GM19438 (cell line): ENCODE results near the gene KCNIP1.

ENCODE experiments used
- ATAC-seq: cut with Tn5 transposase; IDR thresholded peaks from one replicate; pipeline ENCODE4 v1.9.1; 2021; ENCODE audit warnings: low read depth; ENCODE audit not compliant: unreplicated experiment

Gene KCNIP1

GRCh38 chr5:170693701-170694100 is 189.9 kb downstream of the KCNIP1 start:
- no peak for ATAC-seq

DNA sequence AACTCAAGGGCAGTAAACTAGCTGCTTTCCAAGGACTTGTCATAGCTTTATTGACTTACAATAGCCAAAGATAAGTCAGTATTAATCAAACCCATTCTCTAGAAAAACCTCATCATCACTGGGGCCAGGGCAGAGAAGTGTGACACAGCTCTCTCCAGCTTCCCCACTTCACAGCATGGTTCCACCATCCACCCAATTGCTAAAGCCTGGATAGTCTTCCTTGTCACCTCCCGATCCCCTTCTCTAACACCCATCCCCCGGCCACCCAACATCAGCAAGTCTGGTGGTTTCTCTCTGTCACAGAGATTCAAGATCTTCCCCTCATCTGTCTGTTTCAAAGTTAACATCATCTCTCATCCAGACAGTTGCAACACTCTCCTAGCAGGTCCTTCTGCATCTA is 191.1 kb downstream of the KCNIP1 start:
- no peak for ATAC-seq

- no peak for ATAC-seq
These were observed 193.2 kb downstream of the KCNIP1 start for GRCh38 chr5:170697031-170697430.

- no peak for ATAC-seq
These were observed 196.7 kb downstream of the KCNIP1 start for GRCh38 chr5:170700503-170700902.

DNA sequence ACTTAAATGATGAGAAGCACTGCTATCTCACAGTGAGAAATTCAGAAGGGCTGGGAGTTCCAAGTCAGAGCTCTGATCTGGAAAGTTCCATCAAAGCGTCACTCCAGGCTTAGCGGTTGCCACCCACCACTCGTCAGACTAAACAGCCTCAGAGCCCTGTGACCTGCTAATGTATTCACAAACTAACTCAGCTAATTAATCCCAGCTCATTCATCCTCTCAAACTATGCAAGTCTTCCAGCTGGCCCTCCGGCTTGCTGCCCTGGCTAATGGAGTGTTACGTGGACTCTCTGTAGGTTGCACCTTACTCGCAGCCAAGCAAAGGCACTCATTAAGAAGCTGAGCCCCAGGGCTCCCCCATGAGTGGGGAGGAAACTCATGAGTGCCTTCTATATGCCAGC is 197.5 kb downstream of the KCNIP1 start:
- ATAC-seq = no peak

DNA sequence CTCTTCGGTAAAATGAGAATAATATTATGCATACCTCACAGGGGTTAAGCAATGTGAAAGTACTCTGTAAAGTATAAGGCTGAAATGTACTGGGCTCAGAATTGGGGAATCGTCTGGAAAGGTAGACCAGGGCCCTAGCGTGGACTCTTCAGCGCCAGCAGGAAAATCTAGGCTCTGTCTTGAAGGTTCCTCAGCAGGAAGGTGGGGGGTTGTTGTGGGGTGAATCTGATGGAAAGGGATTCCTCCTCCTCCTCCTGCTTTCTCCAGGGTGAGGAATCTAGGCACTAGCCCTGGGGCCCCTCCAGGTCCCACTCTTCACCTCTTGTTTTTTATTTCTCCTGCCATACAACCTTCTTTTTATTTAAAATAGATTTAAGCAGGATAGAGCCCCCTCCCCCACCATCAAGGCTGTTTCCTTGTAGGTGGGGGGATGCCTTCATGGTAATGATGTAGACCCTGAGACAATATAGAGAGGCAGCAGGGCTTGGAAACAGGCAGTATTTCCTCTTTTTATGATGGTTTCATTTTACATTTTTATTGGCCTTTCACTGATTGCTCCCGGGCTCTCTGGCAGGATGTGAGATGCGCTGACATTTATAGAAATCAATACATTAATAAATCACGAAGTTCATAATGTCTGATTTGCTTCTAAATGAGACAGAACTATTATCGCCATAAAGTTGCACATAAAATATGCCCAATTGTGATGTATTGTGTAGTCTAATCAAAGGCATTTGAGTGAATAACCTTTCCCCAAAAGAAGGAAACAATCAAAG is 200.8 kb downstream of the KCNIP1 start:
- ATAC-seq = no peak

DNA sequence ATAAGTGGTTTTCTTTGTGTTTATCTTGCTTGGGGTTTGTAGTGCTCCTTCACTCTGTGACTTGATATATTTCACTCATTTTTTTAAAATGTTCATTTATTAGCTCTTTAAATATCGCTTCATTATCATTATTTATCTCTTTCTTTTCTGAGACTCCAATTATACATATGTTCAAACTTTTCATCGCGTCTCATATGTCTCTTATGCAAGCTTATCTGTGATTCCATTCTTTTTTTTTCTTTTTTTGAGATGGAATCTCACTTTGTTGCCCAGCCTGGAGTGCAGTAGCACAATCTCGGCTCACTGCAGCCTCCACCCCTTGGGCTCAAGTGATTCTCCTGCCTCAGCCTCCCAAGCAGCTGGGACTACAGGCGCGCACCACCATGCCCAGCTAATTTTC is 205.8 kb downstream of the KCNIP1 start:
- ATAC-seq = no peak

GRCh38 chr5:170711300-170711699 is 207.5 kb downstream of the KCNIP1 start:
- ATAC-seq = no peak

- ATAC-seq = no peak
These were observed 211.3 kb downstream of the KCNIP1 start for GRCh38 chr5:170715141-170715540.

GRCh38 chr5:170716396-170716795 is 212.6 kb downstream of the KCNIP1 start:
- ATAC-seq = no peak

DNA sequence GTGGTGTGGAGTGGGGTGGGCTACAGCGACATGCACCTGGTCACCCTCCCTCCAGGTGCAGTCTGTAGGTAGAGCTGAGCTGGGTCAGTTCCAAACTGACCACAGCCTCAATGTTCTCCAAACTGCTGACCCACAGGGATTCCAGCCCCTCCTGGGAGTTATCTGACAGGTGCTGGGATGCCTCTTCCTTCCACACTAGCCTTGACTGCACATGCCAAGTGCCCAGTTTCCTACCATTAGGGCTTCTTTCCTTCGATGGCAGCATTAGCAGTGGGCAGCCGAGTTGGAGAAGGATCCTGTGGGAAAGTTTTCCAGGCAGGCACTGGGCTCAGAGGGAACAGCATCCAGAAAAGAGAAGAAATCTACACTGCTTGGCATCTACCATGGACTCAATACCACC is 215.7 kb downstream of the KCNIP1 start:
- no peak for ATAC-seq

DNA sequence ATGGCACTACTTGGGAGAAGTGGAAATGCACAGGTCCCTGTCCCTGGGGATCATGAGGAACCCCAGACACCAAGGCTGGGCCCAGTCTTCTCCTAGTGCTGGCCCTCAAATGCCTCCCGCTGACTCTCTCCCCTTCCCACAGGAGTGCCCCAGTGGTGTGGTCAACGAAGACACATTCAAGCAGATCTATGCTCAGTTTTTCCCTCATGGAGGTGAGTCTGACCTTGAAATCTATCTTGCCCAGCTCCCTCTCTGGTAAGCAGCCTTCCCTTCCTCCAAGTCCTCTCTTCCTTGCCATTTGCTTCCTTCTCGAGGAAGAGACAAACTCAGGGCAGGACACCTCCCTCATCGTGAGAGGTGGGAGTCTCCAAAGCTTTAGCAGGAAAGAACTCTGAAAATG is 216.4 kb downstream of the KCNIP1 start:
- no peak for ATAC-seq

DNA sequence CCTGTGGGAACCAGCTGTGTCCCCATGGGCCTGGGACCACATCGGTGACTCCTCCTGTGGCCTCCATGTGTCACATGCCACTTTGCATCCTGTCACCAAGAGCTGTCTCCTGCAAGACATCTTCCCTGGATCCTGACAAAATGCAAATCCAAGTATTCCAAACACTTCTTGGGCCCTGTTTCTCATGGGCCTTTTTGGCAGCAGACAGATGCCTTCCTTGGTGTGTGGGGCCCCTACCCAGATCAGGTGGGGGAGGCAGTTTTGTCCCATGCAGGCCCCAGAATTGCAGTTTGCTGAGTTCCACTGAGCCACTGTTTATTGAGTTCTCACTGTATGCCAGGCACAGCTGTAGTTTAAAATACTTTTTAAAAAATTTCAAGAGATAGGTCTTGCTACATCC is 217.2 kb downstream of the KCNIP1 start:
- no peak for ATAC-seq

DNA sequence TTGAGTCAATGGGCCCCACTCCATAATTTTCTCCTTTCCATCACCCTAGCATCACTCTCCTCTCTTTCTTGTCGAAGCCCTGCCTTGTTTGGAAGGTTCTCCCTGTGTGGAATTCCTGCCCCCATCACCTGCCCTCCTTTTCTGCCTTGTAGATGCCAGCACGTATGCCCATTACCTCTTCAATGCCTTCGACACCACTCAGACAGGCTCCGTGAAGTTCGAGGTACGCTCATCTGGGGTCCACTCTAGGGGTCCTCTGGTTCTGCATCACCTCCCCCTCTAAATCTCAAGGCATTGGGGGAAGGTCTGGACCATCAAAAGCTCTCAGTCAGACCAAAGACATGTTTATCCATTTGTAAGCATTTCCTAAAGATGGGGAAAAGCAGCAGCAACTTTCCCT is 217.9 kb downstream of the KCNIP1 start:
- no peak for ATAC-seq

DNA sequence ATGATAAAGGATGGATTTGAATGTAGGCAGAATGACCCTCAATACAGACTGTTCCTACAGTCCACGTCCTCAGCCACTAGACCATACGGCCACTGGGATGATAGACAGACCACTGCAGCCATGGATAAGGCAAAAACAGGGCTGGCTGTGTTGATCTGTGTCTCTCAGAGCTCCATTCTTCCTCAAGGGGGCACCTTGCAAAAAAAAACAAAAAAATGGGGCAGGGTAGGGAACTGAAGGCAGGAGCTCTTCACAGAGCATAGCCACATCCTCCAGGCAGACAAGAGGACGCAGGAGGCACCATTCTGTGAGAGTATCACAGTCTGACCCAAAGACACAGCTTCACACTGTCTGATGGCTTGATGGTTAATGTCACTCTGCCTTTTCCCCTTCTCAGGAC is 218.5 kb downstream of the KCNIP1 start:
- no peak for ATAC-seq

DNA sequence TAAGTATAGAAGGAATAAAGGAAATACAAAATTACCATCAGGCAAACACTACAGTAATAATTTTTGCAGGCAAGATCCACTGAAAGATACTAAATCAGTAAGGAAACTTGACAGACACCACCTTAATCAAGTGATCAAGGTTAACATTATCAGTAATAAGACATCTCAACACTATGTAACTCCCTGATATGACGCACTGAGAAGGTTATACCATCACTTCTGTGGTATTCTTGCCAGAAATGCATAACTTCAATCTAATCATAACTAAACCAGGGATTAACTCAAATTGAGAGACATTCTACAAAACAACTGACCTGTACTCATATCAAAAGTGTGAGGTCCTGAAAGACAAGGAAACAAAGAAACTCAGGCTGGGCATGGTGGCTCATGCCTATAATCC is 227.2 kb downstream of the KCNIP1 start:
- ATAC-seq = no peak

- ATAC-seq = no peak
These were observed 228.9 kb downstream of the KCNIP1 start for GRCh38 chr5:170732685-170733084.

DNA sequence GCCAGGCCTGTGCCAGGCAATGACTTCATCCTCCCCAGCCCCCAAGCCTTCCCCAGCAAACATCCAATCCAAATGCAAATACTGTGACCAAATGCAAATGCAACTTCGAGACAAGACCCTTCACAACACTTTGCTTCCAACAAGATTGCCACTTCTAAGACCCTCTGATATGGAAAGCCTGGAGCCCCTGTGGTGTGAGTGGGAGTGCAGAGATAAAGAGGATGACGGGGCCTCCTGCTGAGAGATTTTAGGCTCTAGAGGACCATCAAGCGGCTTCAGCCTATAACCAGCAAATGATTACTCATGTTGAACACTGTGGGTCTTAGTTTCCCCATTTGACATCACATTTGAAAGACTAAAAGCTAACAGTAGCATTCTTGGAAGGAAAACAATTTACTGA is 233.1 kb downstream of the KCNIP1 start:
- no peak for ATAC-seq

GRCh38 chr5:170737591-170737990 is 233.8 kb downstream of the KCNIP1 start:
- no peak for ATAC-seq

DNA sequence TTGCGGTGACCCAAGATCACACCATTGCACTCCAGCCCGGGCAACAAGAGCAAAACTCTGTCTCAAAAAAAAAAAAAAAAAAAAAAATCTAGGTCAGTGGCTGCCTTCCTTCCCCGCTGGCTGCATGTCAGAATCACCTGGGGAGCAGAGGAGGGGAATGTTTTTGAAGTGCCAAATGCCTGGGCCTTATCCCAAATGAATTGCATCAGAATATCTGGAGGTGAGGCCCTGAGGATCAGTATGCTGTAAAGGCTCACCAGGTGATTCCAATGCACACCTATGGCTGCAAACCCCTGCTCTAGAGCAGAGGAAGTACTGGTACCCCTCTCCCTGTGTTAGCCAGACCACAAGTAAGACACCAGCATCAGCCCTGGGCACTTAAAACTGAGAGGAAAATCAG is 235.0 kb downstream of the KCNIP1 start:
- ATAC-seq = no peak

DNA sequence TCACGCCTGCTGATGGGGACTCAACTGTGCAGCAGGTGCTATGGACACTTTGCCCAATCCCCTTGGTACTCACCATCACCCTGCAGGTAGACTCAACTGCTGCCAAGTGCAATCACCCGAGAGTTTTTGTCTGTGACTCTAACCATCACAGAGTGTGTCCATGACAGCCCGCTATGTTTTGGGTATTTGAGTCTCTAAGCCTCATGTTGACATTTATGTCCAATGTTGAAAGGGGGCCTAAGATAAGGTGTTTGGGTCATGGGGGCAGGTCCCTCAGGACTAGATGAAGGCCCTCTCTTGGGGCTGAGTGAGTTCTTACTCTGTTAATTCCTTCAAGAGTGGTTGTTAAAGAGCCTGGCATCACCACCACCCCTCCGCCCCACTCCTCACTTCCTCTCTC is 235.6 kb downstream of the KCNIP1 start:
- no peak for ATAC-seq

GRCh38 chr5:170740551-170741205 is 236.9 kb downstream of the KCNIP1 start:
- no peak for ATAC-seq
